ENCODE data around the gene ERCC4.

DNA sequence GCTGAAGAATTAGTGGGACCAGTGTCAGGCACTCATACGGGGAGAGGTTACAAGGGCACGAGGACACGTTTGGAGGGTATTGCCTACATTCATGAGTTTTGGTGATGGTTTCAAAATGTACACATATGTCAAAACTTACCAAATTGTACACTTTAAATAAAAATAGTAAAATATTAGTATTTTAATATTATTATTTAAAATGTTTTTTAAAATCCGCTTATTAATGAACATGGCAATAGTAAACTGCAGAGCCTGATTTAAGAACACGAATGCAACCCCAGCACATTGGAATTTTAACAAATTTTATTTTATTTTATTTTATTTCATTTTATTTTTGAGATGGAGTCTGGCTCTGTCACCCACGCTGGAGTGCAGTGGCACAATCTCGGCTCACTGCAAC, 10.9 kb upstream of the ERCC4 start:
- TF ChIP-seq CTCF (IDR thresholded peaks at IDR 0.05) (no peak), EP300 (IDR thresholded peaks at IDR 0.05) (no peak)

All from ovary (tissue), 3 donors.